NCI-H187 treated with DMSO at 0.1 percent for 48 hours (cell line): ENCODE results near the gene APC2.
A peak's percentile ranks its signal among the peaks of the same experiment; 100 is the strongest.
"Not testable (repeated sequence)": the region's sequence is repeated elsewhere in the genome, so short reads cannot be mapped to it uniquely, and the experiment has no call there.

ENCODE experiments used
- DNase-seq: peaks from one replicate; lab custom pipeline; 2025; lab: John Stamatoyannopoulos, UW

APC2 gene

DNA sequence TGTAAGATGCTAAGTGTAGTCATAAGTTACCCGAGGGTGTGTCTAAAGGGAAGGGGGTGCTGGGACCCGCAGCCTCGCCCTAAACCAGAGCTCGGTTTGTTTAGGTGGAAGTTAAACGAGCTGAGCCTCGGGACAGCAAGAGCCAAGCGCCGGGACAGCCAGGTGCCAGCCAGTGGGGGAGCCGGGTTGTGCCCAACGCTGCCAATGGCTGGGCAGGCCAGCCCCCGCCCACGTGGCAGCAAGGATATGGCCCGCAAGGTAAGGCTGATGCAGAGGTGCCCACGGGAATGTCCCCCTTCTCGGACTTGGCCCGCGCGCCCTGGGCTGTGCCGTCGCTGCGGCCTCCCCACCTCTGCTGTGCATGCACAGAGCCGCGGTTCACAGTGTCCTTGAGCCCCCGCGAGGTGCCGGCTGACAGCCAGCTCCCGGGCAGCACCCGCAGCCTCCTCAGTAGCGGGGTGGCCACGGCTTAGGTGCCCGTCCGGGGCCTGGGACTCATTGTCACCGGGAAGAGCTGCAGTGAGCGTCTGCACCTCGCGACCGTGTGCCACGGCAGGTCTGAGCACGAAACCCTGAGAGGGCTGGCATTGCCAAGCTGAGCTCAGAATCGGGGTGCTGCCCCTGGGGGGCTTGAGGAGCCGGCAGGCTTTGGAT, 21.1 kb upstream of the APC2 start:
- no peak for DNase-seq

DNA sequence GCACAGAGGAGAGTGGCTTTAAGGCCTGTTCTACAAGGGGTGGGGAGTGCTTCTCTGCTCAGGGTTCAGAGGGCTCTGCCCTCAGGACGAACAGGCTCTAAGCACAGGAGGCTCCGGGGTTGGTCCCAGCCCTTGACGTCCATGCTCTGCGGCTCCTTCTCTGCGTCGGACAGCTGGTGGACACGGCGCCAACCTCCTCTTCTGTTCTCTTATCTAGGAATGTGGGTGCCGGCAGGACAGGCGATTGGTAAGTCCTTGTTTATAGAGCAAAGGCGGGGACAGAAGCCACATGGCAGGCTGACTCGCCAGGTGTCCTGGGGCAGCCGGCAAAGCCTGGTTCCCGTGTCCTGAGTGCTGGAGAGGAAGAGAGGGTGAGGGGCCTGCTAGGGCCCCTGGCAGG, 20.2 kb upstream of the APC2 start:
- no peak for DNase-seq

DNA sequence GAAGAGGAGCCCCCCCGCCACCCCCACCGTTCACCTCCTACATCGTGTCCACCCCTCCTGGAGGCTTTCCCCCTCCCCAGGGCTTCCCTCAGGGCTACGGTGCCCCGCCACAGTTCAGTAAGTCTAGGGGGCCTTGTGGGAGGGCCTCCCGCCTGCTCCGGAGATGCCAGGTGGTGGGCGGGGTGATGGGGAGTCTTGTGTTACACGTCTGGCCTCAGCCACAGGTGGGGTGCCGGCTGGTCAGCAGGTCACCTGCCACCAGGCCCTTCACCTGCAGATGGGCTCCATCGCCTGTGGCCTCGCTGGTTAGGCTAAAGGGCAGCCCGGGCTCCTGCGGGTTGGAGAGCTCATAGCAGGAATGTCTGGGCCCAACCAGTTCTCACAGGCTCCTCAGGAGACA, 19.7 kb upstream of the APC2 start:
- DNase-seq = no peak

DNA sequence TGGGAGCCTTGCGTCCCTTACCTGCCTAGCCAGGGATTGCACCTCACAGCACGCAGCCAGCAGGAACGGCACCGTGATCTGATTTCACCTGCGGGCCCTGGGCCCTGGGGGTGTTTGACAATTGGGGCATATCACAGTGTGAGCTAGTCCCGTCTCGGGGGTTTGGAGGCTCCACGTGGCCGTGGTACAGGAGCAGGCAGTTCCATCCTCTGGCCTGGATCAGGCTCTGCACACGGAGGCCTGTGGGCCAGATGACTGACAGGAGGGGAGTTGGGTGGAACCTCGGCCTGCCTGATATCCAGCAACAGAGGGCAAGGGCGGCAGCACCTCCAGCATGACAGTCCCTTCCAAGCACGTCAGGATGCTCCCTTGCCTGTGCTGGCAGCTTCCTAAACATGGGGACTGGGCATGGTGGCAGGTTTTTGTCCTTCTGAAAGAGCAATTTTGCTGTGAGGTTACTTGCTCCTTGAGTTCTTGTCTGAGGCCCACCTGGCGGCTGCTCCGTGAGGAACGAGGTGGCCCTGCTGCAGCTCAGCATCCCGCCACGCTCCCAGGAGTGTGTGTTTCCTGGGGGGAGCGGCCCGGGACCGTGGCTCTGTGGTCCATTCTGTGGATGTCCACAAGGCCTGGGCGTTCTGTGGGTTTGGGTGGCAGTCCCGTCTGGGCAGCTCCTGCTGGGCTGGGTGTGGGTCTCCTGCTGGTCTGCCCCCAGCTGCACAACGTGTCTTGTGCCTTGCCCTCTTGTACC, 18.0 kb upstream of the APC2 start:
- DNase-seq = no peak

DNA sequence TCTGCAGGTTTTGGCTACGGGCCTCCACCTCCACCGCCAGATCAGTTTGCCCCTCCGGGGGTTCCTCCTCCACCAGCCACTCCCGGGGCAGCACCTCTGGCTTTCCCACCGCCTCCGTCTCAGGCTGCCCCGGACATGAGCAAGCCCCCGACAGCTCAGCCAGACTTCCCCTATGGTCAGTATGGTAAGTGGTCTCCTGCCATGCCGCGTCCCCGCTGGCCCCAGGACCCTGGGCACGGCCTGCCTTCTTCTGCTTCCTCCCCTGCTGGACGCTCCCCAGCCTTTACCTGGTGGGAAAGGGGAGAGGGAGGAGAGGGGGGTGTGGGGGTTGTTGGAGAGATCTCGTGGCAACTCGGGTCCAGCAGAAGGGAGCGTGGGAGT, 17.4 kb upstream of the APC2 start:
- DNase-seq = no peak

DNA sequence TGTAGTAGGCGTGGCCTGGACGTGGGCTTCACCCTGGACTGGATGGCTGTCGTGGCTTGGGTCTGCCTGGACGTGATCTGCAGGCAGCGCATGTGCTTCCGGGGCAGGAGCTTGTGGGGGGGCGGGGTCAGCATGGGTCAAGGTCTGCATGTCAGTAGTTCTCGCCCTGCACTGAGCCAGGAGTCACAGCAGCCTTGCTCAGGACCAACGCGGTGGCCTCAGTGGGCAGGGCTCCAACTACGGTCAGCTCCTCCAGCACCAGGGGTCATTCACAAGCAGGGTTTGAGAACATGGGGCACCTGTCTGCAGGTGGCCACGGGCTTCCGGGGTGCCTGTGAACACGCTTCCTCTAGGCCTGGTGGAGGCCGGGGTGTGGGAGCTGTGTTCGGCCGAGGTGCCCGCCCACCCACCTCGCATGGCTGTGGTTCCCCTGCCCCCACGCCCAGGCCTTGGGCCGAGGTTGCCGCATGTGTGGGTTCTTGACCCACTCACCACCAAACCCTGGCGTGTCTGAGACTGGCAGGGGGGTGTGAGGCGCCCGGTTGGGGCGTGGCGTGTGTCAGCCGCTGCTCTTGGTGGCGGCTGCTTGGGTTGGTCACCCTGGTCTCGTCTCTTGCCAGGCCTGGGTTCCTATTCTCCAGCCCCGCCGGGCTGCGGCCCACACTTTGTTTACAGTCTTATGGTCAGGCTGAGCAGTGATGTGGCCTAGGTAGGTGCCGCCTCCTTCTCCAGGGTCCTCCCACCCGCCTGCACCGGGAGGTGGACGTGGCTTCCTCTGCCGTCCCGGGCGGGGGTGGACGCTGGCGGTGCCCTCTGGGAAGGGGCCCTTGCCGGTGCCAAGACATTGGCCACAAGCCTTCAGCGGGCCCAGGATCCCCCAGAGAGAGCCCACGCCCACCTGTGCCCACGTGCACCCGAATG, 16.5 kb upstream of the APC2 start:
- no peak for DNase-seq

DNA sequence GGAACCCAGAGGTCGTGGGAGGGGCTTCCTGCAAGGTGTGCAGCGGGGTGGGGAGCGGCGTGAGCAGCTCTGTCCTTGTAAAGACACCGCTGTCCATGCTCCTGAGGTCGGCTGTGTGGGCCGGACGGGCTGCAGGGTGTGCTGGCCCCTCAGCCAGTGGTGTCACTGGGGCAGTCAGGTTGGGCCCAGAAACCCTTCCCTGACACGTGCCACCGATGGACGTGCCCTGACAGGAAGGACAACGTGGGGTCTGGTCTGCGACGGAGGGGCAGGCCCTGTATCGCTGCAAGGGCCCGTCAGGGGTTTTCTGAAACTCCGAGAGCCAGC, 15.9 kb upstream of the APC2 start:
- DNase-seq = no peak

DNA sequence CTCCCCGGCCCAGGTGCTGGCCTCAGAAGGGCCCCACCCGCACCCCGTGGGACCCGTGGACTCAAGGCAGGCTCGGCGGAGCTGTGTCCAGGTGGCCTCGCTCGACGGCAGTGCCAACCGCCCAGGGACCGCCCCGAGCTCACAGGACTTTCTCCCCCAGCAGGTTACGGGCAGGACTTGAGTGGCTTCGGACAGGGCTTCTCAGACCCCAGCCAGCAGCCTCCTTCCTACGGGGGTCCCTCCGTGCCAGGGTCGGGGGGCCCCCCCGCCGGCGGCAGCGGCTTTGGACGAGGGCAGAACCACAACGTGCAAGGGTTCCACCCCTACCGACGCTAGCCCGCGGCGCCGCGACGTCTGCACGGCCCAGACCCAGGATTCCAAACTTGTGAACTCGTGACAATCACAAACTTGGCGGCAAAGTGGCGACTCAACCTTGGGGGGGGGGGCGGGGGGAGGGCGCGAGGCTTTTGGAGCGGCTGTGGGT, 15.3 kb upstream of the APC2 start:
- DNase-seq = no peak

DNA sequence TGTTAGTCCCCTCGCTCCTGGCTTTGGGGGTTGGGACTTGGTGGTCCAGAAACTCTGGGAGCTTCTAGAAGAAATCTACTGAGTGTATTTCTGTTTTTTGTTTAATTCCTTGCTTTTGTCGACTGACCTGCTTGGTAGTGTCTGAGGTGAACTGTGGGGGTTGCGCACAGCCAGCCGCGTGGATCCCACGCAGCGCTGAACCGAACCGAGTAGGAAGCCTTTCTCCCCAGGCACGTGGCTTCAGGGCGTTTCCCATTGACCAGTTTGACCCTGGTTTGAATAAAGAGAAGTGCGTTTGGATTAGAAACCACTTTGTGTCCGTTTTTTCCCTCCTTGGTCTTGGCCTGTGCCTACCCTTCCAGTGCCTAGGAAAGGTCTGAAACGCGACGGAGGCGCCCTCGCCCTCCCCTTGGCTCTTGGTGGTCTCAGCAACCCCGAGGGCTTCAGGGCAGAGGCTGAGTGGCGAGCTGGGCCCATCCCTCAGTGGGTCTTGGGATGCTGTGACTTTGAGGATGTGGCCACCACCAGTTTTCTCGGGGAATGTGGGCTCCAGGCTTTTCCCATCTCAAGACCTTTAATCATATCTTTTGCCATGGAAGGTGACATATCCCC, 14.4 kb upstream of the APC2 start:
- DNase-seq = no peak

DNA sequence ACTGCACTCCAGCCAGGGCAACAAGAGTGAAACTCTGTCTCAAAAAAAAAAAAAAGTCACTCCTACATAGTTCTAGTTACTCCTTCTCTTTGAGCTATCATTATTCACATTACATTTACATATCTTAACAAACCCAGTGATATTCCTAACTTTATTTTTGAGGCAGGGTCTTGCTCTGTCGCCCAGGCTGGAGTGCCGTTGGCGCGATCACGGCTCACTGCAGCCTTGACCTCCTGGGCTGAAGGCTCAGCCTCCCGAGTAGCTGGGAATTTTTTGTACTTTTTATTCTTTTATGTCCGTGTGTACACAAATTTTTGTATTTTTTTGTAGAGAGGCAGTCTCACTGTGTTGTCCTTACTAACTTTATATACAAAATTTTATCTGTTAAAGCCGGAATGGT, 12.3 kb upstream of the APC2 start:
- no peak for DNase-seq

DNA sequence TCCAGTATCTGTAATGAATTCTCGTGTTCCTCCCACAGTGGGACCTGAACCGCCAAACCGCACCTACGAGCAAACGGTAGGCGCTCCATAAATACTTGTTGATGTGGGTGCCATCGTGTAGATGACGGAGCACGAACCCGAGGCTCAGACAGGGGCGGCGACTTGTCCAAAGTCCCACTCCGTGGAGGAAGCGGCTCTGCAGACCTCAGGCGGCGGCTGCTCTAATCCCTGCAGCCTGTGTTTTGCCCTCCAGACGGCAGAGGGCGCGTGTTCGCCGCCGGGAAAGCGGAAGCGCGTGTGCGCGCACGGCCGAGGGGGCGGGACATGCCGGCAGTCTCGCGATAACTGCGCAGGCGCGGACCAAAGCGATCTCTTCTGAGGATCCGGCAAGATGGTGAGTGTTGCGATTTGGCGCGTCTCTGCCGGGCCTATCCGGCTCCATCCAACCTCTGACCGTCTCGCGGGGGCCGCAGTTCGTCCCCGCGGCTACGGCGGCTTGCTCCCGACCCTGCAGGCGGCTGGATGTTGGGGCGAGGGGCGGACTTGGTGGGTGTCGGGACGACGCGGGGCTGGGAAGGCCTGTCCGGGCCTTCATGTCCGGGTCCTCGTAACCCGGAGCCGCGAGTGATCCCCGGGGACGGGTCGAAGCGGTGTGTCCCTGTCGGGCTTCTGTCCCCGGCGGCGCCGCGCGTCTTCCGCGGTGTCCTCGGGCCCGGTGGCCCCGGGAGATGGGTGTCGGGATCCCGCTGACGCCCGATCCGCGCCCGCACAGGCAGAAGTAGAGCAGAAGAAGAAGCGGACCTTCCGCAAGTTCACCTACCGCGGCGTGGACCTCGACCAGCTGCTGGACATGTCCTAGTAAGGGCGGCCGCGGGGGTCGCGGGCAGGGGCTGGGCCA, 11.6 kb upstream of the APC2 start, which contains the start of gene RPS15:
TSS of gene RPS15 (plus strand) at position 362 of the 898 bp plus-strand sequence. CDS start at position 392, 30 bp downstream.
- DNase-seq = peak; percentile 75

DNA sequence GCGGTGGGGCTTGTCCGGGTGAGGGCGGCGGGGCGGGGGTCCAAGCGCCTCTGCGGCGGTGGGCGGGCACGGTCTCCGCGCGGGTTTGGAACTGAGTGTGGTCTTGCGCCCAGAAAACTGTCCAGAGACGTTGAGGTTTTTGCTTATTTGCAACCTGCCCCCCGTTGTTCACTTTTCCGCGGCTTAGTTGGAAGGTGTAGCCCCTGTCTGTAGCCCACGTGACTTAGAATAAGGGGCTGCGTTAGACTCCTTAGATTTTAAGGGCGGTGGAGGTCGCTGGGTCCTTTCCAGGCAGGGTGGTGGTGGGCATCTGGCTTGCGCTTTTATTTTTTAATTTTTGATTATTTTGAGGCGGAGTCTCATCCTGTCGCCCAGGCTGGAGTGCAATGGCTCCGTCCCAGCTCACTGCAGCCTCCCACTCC, 11.0 kb upstream of the APC2 start:
- DNase-seq = no peak

DNA sequence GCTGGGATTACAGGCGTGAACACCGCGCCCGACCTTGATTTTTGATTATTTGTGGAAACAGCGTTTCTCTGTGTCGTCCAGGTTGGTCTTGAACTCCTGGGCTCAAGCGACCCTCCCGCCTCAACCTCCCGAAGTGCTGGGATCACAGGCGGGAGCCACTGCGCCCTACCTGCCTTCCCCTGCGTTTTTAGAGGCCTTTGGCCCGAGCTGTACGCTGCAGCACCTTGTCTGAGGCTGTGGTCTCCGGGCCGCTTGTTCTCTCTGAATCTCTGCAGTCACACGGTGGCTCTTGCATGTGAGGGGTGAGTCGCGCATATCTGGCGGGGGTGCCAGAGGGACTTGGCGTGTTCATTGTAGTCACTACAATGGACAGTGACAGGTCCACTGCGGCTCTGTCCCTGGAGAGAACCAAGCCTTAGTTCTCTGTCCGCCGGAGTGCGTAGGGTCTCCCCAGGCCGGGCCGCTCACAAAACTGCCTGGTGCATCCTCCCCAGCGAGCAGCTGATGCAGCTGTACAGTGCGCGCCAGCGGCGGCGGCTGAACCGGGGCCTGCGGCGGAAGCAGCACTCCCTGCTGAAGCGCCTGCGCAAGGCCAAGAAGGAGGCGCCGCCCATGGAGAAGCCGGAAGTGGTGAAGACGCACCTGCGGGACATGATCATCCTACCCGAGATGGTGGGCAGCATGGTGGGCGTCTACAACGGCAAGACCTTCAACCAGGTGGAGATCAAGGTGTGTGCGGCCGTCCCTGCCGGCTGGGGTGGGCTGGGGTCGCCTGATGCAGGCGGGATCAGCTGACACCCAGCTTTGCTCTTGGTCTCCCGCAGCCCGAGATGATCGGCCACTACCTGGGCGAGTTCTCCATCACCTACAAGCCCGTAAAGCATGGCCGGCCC, 10.2 kb upstream of the APC2 start:
- DNase-seq = not testable (repeated sequence)

DNA sequence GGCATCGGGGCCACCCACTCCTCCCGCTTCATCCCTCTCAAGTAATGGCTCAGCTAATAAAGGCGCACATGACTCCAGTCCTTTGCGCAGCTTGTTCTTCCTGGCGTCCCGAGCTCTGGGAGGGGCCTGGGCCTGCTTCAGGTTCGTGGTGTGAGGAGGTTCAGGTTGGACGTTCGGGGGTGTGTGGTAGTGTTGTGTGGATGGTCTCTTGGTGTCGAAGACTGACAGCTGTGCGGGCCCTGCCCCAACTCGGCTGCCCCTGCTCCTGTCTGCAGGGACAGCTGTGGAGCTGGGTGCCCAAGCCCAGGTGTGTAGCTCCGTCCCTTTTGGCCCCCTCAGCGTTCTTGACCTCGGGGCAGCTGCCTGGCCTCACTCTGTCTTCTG, 9.5 kb upstream of the APC2 start:
- DNase-seq = no peak

DNA sequence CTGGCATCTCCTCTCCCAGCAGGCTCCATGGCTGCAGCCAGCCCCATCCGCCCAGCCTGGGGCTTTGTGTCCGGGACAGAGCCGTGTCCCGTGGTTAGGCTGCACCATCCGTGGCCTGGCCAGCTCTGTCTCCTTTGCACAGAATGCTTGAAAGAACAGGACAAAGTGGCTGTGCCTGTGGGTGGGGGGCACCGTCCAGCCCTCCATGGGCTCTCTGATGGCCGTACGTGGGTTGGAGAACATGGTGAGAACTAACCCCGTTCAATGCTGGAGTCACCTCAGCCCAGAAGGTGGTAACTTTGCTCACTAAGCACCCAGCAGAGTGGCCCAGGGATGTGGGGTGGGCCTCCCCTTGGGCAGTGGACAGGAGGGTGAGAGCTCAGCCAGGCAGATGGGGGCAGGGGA, 8.9 kb upstream of the APC2 start:
- DNase-seq = no peak

DNA sequence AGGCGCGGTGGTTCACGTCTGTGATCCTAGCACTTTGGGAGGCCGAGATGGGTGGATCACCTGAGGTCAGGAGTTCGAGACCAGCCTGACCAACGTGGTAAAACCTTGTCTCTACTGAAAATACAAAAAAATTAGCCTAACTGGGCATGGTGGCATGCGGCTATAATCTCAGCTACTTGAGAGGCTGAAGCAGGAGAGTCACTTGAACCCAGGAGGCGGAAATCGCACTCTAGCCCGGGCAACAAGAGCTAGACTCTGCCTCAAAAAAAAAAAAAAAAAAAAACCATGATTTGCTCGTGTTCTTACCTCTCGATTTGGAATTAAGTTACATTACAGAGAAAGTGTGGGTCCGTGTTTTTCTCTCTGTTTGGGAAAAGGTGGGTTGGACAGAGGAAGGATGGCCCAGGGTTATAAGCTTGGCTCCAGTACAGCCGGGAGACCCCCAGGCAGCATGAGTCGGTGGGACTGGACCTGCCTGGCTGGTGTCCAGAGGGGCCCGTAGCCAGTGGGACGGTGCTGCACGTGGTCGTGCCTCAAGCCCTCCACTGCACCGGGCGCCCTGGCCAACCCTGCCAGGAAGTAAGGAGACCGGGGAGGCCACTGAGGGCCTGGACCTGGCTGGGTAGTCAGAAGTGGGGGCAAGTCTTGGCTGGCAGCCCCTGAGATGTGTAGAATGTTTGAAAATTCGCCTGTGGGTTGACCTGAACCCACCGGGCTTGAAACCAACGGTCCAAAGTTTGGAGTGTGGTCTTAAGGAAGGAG, 8.1 kb upstream of the APC2 start:
- DNase-seq = no peak

DNA sequence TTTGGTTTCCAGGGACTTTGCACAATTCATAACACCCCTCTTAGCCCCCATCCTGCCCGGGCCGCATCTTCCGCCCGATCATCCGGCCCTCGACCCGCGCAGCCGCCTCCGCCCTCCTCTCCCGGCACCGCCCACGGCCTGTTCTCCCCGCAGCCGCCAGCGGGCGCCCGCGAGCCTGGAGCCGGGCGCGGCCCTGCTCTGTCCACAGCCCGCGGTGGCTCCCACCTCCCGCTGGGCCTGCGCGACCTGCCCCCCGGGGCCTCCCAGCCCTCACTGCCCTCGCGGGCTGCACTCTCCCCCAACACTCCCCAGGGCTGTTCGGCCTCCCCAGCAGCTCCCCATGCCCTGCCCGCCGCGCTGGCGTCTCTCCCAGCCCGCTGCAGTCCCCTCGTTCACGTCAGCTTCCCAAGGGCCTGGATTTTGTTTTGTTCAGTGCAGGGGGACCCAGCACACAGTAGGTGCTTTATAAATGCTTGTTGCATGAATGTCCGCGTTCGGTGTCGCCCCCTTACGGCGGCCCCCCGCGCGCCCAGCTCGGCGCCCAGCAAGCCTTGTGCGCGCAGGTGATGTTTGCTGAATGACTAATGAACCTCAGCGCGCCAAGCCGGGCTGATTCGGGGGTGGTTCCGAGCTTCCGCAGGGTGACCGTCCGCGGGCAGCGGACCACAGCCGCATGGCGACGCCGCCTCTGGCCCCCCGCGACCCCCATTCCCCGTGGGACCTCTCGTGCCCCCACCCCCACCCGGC, 4.6 kb upstream of the APC2 start:
- DNase-seq = no peak

DNA sequence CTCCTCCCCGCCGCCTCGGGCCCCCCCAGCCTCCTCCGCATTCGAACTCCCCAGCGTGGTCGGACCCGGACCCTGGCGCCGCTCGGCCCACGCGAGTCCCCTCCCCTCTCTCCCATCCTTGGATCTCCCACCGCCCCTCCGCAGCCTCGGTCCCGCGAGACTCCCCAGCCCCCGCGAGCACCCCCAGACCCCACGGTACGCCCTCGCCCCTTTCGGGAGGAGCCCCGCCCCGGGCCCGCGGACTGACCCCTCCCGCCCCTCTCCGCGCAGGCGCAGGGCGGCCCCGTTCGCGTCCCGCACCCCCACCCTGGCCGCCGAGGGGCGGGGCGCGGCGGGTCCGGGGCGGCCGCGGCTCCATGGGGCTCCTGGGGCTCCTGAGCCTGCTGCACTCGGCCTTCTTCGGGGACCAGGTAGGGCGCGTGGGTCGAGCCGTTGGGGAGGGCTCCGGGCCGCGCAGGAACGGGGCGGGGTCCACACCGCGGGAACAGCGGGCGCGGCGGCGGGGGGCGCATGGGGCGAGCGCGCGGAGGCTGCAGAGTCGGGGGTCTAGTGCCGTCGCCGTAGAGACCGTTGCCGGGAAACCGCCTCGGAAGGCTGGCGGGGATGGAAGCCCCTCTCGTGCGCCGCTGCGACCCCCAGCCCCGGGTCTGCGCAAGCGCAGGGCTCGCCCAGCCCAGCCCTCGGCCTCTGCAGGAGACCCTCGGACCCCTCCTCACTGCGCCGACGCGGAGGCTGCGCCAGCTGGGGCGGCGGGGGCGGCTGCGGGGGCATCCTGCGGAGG, 3.8 kb upstream of the APC2 start:
- DNase-seq = no peak
